HCT116 (cell line): ENCODE data around the gene PHYKPL. TPM values are rescaled to one million over a fixed set of nuclear protein-coding genes. Genes with fewer than 3 reads are reported as not detected.
A peak's percentile ranks its signal among the peaks of the same experiment; 100 is the strongest.

Source experiments
- ATAC-seq: fragments of 200-7000 bp; cut with Tn5 transposase; 2 replicates; pipeline ENCODE4 v1.9.1; 2020; ENCODE audit warnings: mild to moderate bottlenecking, moderate library complexity
- BruUV-seq: library from RNA; stranded (reverse); fragments of 400-500 nt; replicated peaks from 2 replicates; lab custom pipeline; 2021; lab: Mats Ljungman, UMichigan
- CTCF ChIA-PET: fragments of 300-600 bp; sonication (Branson Sonifier 250); formaldehyde crosslinking; loops from one replicate; lab custom pipeline; 2021; ENCODE audit warnings: antibody characterized with exemption; lab: Charles Lee
- POLR2A ChIA-PET: fragments of 300-600, 350-600 bp; sonication (Branson Sonifier 250); formaldehyde crosslinking; loops from one replicate; lab custom pipeline; 2021; ENCODE audit warnings: antibody characterized with exemption; lab: Charles Lee
- RAD21 ChIA-PET, 2 experiments: fragments of 300-600 bp; sonication (Branson Sonifier 250); formaldehyde crosslinking; loops; one replicate each; lab custom pipeline; 2023; ENCODE audit warnings: low total read pairs in 2 of 2; ENCODE audit not compliant: uncharacterized antibody in 2 of 2, unreplicated experiment in 2 of 2, low non-redundant PET in 1 of 2; lab: Charles Lee
- DNase-seq: peaks from one replicate; pipeline ENCODE4 v3.0.0-alpha.2; 2010; ENCODE audit warnings: low read depth, low spot score
- H2AFZ ChIP-seq: fragments of 200-600 bp; shearing (Covaris generic), sonication (generic); 2 replicates; pipeline ENCODE4 v1.6.1; 2017; ENCODE audit warnings: low read depth, mixed run types, mixed read lengths, antibody characterized with exemption, low read length; ENCODE audit not compliant: poor library complexity, severe bottlenecking
- H3K27ac ChIP-seq: 2 replicates; pipeline ENCODE4 v1.5.1; 2012; ENCODE audit warnings: low read depth, low read length
- H3K27me3 ChIP-seq: fragments of 200-600 bp; sonication (generic); 2 replicates; pipeline ENCODE4 v1.6.1; 2016; ENCODE audit warnings: mixed run types, low read length, mixed read lengths; ENCODE audit not compliant: insufficient read depth
- H3K36me3 ChIP-seq, 2 experiments: fragments of 200-500 bp in 1 of 2; fragments of 200-600 bp in 1 of 2; sonication (Bioruptor generic) in 1 of 2; sonication (generic) in 1 of 2; 2 replicates each; pipeline versions ENCODE4 v1.5.1 to v1.6.1; 2014 to 2016; ENCODE audit warnings: low read length in 2 of 2, inconsistent platforms in 1 of 2, mixed read lengths in 1 of 2, mixed run types in 1 of 2; ENCODE audit not compliant: insufficient read depth in 2 of 2, control insufficient read depth in 1 of 2
- H3K4me1 ChIP-seq, 2 experiments: fragments of 200-600 bp in 1 of 2; sonication (generic) in 1 of 2; 2 replicates each; pipeline versions ENCODE4 v1.5.1 to v1.6.1; 2012 to 2017; ENCODE audit warnings: low read length in 2 of 2, inconsistent platforms in 1 of 2, mild to moderate bottlenecking in 1 of 2, mixed read lengths in 1 of 2, mixed run types in 1 of 2, moderate library complexity in 1 of 2; ENCODE audit not compliant: insufficient read depth in 2 of 2, control insufficient read depth in 1 of 2
- H3K4me2 ChIP-seq: fragments of 200-600 bp; sonication (generic); 2 replicates; pipeline ENCODE4 v1.6.1; 2017; ENCODE audit warnings: mixed run types, low read length, mixed read lengths
- H3K4me3 ChIP-seq, 2 experiments: fragments of 200-600 bp in 1 of 2; sonication (generic) in 1 of 2; replicated peaks in 1 of 2; 2 replicates each; pipeline ENCODE4 v1.5.1; 2011 to 2016; ENCODE audit warnings: low read length in 2 of 2, control low read depth in 1 of 2, low read depth in 1 of 2, mild to moderate bottlenecking in 1 of 2, mixed read lengths in 1 of 2, mixed run types in 1 of 2
- H3K79me2 ChIP-seq: fragments of 200-600 bp; sonication (generic); 2 replicates; pipeline ENCODE4 v1.6.1; 2017; ENCODE audit warnings: mild to moderate bottlenecking, mixed run types, low read length, moderate library complexity, mixed read lengths; ENCODE audit not compliant: insufficient read depth
- H3K9ac ChIP-seq: fragments of 200-600 bp; sonication (generic); 2 replicates; pipeline ENCODE4 v1.6.1; 2016; ENCODE audit warnings: low read length, mixed read lengths
- H3K9me2 ChIP-seq: fragments of 200-600 bp; sonication (generic), shearing (Covaris generic); 2 replicates; pipeline ENCODE4 v1.6.1; 2017; ENCODE audit warnings: mixed run types, mild to moderate bottlenecking, moderate library complexity; ENCODE audit not compliant: insufficient read depth
- H3K9me3 ChIP-seq, 2 experiments: fragments of 200-500 bp in 1 of 2; fragments of 200-600 bp in 1 of 2; sonication (Bioruptor generic) in 1 of 2; sonication (generic) in 1 of 2; 2 replicates each; pipeline ENCODE4 v1.6.1; 2014 to 2017; ENCODE audit warnings: low read length in 2 of 2, mixed read lengths in 2 of 2, inconsistent platforms in 1 of 2, low read depth in 1 of 2, mild to moderate bottlenecking in 1 of 2, mixed run types in 1 of 2, moderate library complexity in 1 of 2; ENCODE audit not compliant: control insufficient read depth in 1 of 2, insufficient read depth in 1 of 2
- H4K20me1 ChIP-seq: fragments of 200-600 bp; sonication (generic), shearing (Covaris generic); 2 replicates; pipeline ENCODE4 v1.6.1; 2017; ENCODE audit warnings: mixed run types, mild to moderate bottlenecking, moderate library complexity; ENCODE audit not compliant: insufficient read depth
- ATF3 ChIP-seq: IDR thresholded peaks from 2 replicates; pipeline ENCODE4 v1.6.1; 2012
- CTCF ChIP-seq, 3 experiments: fragments of 200-600 bp in 1 of 3; sonication (generic) in 1 of 3; IDR thresholded peaks in 2 of 3; conservative IDR thresholded peaks in 1 of 3; 2 replicates each; pipeline ENCODE4 v1.5.1; 2012 to 2017; ENCODE audit warnings: low read depth in 2 of 3, low read length in 2 of 3, antibody characterized with exemption in 1 of 3, borderline replicate concordance in 1 of 3, control low read depth in 1 of 3, mild to moderate bottlenecking in 1 of 3, mixed read lengths in 1 of 3, mixed run types in 1 of 3, moderate library complexity in 1 of 3; ENCODE audit not compliant: insufficient read depth in 1 of 3
- ELF1 ChIP-seq: IDR thresholded peaks from 2 replicates; pipeline ENCODE4 v1.6.1; 2012; ENCODE audit warnings: low read depth, borderline replicate concordance
- JUND ChIP-seq: IDR thresholded peaks from 2 replicates; pipeline ENCODE4 v1.6.1; 2012
- RAD21 ChIP-seq: IDR thresholded peaks from 2 replicates; pipeline ENCODE4 v1.6.1; 2012; ENCODE audit warnings: low read depth, mild to moderate bottlenecking
- REST ChIP-seq: IDR thresholded peaks from 2 replicates; pipeline ENCODE4 v1.6.1; 2012; ENCODE audit warnings: low read depth
- SIN3A ChIP-seq: IDR thresholded peaks from 2 replicates; pipeline ENCODE4 v1.6.1; 2012; ENCODE audit warnings: low read depth
- SP1 ChIP-seq: IDR thresholded peaks from 2 replicates; pipeline ENCODE4 v1.6.1; 2012; ENCODE audit warnings: low read depth
- SRF ChIP-seq: IDR thresholded peaks from 2 replicates; pipeline ENCODE4 v1.6.1; 2012; ENCODE audit warnings: low read depth
- TCF7L2 ChIP-seq: IDR thresholded peaks from 2 replicates; pipeline ENCODE4 v1.7.0; 2011; ENCODE audit warnings: borderline replicate concordance, inconsistent platforms; ENCODE audit not compliant: insufficient read depth, insufficient read length; ENCODE audit errors: extremely low read depth
- intact Hi-C: fragments of 100-400 bp; cut with micrococcal nuclease; formaldehyde crosslinking; loops from 2 replicates; pipeline ENCODE4 v1.10.0; 2022
- total RNA-seq: library from RNA; stranded (reverse); gene quantifications from one replicate; pipeline ENCODE4 v1.2.1, GENCODE V29; 2021; ENCODE audit not compliant: unreplicated experiment
- TF ChIP-seq, protein P1 (sequence below): IDR thresholded peaks from 2 replicates; pipeline ENCODE4 v1.6.1; 2011; ENCODE audit warnings: mild to moderate bottlenecking, low read length, moderate library complexity; ENCODE audit not compliant: insufficient replicate concordance; ENCODE audit errors: extremely low read depth

PHYKPL gene
- total RNA-seq, 1 experiment from 2014 or later, result 57.8 TPM

DNA sequence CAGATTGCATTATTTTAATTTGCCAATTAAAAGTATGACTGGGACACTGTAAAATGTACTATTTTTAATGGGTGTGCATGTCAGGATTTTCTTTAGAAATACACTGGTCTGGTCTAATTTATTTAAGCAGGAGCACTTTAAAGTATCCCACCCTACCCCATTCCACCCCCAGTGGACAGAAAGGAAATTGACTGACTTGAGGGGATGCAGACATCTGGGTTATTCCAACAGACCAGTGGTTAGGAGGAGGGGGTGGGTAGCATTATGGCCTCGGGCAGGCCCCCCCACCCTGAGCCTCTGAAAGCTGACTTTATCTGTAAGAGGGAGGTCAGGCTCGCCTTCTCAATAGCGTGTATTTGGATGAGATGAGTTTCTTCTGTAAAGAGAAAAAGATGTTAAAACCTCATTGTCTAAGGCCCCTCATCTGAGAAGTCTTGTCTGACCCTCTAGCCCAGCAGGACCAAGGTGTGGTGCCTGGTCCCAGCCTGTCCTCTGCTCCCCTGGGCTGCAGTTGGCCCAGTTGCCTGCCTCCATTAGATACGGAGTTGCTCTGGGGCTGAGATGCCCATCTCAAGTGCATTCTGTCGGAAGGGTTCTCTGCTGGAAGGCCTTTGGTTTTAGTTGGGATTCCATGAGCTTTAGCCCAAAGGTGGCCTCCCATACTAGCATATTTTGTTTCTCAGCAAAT, 23.9 kb downstream of the PHYKPL start:
- CTCF ChIA-PET, result no interaction called here
- no peak overlapping the region for H3K4me3 ChIP-seq
- peaks cover 13 to 30% of the 10 kb centered on the region in 2 experiments for H3K4me1 ChIP-seq
- no peak for ATAC-seq
- no peaks in the 10 kb centered on the region for H3K27me3 ChIP-seq
- no peak for DNase-seq
- no peak overlapping the region for H2AFZ ChIP-seq
- H3K9me3 ChIP-seq, result no peaks in the 10 kb centered on the region
- H3K27ac ChIP-seq, result no peak overlapping the region
- intact Hi-C loops, result no loop called here
- peaks cover 57% of the 10 kb centered on the region for H4K20me1 ChIP-seq
- H3K36me3 ChIP-seq, result peaks cover 56 to 78% of the 10 kb centered on the region in 2 experiments
- no peak overlapping the region for H3K9ac ChIP-seq
- POLR2A ChIA-PET, result no interaction called here
- TF ChIP-seq TCF7L2, result no peak
- TF ChIP-seq CTCF (IDR thresholded peaks at IDR 0.05 in 2 of 3, conservative IDR thresholded peaks at IDR 0.05 in 1 of 3; ENCODE audit: borderline replicate concordance in 1 of 3, insufficient read depth in 1 of 3, low read depth in 2 of 3, low read length in 2 of 3), result peak in 2 of 3 experiments; percentile 30 to 49; a peak in 3 of 6 replicates
- BruUV-seq, result no TSS peak
- no peak overlapping the region for H3K4me2 ChIP-seq
- RAD21 ChIA-PET, result no interaction called here
- H3K9me2 ChIP-seq, result no peaks in the 10 kb centered on the region
- H3K79me2 ChIP-seq, result peaks cover 81% of the 10 kb centered on the region

DNA sequence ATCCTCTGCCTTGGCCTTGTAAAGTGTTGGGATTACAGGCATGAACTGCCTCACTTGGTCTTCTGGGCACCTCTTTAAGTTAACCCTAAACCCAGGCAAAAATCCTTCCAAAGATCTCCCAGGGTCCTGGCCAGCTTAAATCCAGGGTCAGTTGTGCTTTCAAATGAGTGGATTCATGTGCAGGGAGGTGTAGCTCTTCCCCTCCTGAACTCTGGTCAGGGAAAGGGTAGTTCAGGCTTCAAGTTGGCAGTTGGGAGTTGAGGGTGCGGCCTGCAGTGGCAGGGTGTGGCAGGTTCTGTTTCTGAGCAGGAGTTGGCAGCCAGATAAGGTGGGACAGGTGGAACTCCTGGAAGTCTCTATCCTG, 24.7 kb downstream of the PHYKPL start:
- ChIA-PET POLR2A (interaction anchor here (1.2 kb wide), 1 partner anchor 9 kb away, joined by 3 read pairs; no protein-coding TSS in a partner anchor), CTCF (interaction anchor here (2.4 kb wide), 1 partner anchor 11 kb away, joined by 6 read pairs; no protein-coding TSS in a partner anchor), RAD21 (no interaction called here)
- Histone ChIP-seq H3K9me3 (no peaks in the 10 kb centered on the region), H3K4me1 (peaks cover 13 to 33% of the 10 kb centered on the region in 2 experiments), H2AFZ (no peak overlapping the region), H3K27me3 (no peaks in the 10 kb centered on the region), H4K20me1 (peaks cover 57% of the 10 kb centered on the region), H3K79me2 (peaks cover 82% of the 10 kb centered on the region), H3K27ac (peak overlapping the region; percentile 18; the same call in 1 of the 2 replicates), H3K4me3 (no peak overlapping the region), H3K4me2 (no peak overlapping the region), H3K9me2 (no peaks in the 10 kb centered on the region), H3K36me3 (peaks cover 56 to 76% of the 10 kb centered on the region in 2 experiments), H3K9ac (no peak overlapping the region)
- BruUV-seq, result no TSS peak
- ATAC-seq (no peak), DNase-seq (no peak)
- intact Hi-C loops, result no loop called here
- TF ChIP-seq RAD21, result no peak
- no peak for TF ChIP-seq ATF3
- TF ChIP-seq JUND, result no peak
- TF ChIP-seq SP1, result no peak
- no peak for TF ChIP-seq SIN3A
- no peak for TF ChIP-seq REST
- TF ChIP-seq, protein P1, sequence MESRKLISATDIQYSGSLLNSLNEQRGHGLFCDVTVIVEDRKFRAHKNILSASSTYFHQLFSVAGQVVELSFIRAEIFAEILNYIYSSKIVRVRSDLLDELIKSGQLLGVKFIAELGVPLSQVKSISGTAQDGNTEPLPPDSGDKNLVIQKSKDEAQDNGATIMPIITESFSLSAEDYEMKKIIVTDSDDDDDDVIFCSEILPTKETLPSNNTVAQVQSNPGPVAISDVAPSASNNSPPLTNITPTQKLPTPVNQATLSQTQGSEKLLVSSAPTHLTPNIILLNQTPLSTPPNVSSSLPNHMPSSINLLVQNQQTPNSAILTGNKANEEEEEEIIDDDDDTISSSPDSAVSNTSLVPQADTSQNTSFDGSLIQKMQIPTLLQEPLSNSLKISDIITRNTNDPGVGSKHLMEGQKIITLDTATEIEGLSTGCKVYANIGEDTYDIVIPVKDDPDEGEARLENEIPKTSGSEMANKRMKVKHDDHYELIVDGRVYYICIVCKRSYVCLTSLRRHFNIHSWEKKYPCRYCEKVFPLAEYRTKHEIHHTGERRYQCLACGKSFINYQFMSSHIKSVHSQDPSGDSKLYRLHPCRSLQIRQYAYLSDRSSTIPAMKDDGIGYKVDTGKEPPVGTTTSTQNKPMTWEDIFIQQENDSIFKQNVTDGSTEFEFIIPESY, result no peak
- TF ChIP-seq ELF1, result no peak
- TF ChIP-seq SRF, result no peak
